Liver (tissue), 9 donors: Measurements from ENCODE around the gene SYNGR3. TPM values are rescaled to one million over a fixed set of nuclear protein-coding genes. Genes with fewer than 3 reads are reported as not detected.
"Not testable (repeated sequence)": the region's sequence is repeated elsewhere in the genome, so short reads cannot be mapped to it uniquely, and the experiment has no call there.

Source experiments
- DNase-seq: peaks from one replicate; pipeline ENCODE4 v3.0.0-alpha.2; 2017; ENCODE audit warnings: low spot score
- H3K27ac ChIP-seq, 2 donors: one replicate each; pipeline ENCODE4 v1.7.0; 2013; ENCODE audit warnings: inconsistent platforms in 2 of 2, low read length in 2 of 2, control low read depth in 1 of 2, low read depth in 1 of 2, mild to moderate bottlenecking in 1 of 2
- H3K27me3 ChIP-seq, 4 donors: one replicate each; pipeline versions ENCODE4 v1.6.1 to v1.7.0; 2013; ENCODE audit warnings: low read length in 3 of 4, inconsistent platforms in 1 of 4, mild to moderate bottlenecking in 1 of 4, moderate library complexity in 1 of 4; ENCODE audit not compliant: control insufficient read depth in 4 of 4, insufficient read depth in 4 of 4
- H3K36me3 ChIP-seq, 4 donors: one replicate each; pipeline versions ENCODE4 v1.6.1 to v1.7.0; 2013; ENCODE audit warnings: low read length in 3 of 4, mild to moderate bottlenecking in 3 of 4, low read depth in 1 of 4, moderate library complexity in 1 of 4; ENCODE audit not compliant: control insufficient read depth in 4 of 4, insufficient read depth in 3 of 4
- H3K4me1 ChIP-seq, 4 donors: one replicate each; pipeline versions ENCODE4 v1.6.1 to v1.7.0; 2013; ENCODE audit warnings: low read length in 3 of 4, mild to moderate bottlenecking in 3 of 4, moderate library complexity in 1 of 4; ENCODE audit not compliant: control insufficient read depth in 4 of 4, insufficient read depth in 4 of 4
- H3K4me3 ChIP-seq, 3 donors: one replicate each; pipeline versions ENCODE4 v1.6.1 to v1.7.0; 2013; ENCODE audit warnings: low read length in 3 of 3, control low read depth in 1 of 3, low read depth in 1 of 3, mild to moderate bottlenecking in 1 of 3
- H3K9ac ChIP-seq, 2 donors: one replicate each; pipeline ENCODE4 v1.7.0; 2013; ENCODE audit warnings: low read length in 2 of 2, mild to moderate bottlenecking in 2 of 2, moderate library complexity in 2 of 2, control low read depth in 1 of 2, low read depth in 1 of 2
- H3K9me3 ChIP-seq, 4 donors: one replicate each; pipeline versions ENCODE4 v1.6.1 to v1.7.0; 2013; ENCODE audit warnings: low read length in 3 of 4; ENCODE audit not compliant: control insufficient read depth in 4 of 4
- CTCF ChIP-seq: fragments of 150-350 bp; IDR thresholded peaks from 2 replicates; pipeline ENCODE4 v1.5.1; 2017; ENCODE audit warnings: improper control_type of control experiment, low read depth, low read length; ENCODE audit not compliant: missing input control
- FOXA2 ChIP-seq: IDR thresholded peaks from 2 replicates; pipeline ENCODE4 v1.6.1; 2016; ENCODE audit warnings: antibody characterized with exemption
- GABPA ChIP-seq, 2 donors: IDR thresholded peaks in 1 of 2; conservative IDR thresholded peaks in 1 of 2; 2 replicates each; pipeline ENCODE4 v1.6.1; 2016; ENCODE audit warnings: antibody characterized with exemption in 2 of 2, mild to moderate bottlenecking in 1 of 2, moderate library complexity in 1 of 2
- YY1 ChIP-seq: IDR thresholded peaks from 2 replicates; pipeline ENCODE4 v1.6.1; 2016; ENCODE audit warnings: antibody characterized with exemption, mild to moderate bottlenecking
- ZBTB33 ChIP-seq: IDR thresholded peaks from 2 replicates; pipeline ENCODE4 v1.6.1; 2016; ENCODE audit warnings: antibody characterized with exemption
- WGBS: extraction: QIAGEN DNeasy Blood & Tissue Kit; methylation state at CpG from one replicate; pipeline ENCODE4 v1.1.7; 2013; 5-methylcytosine and 5-hydroxymethylcytosine counted together
- polyA plus RNA-seq, 2 donors: library from polyadenylated mRNA; stranded (reverse) in 1 of 2; unstranded in 1 of 2; fragments of 200-250 nt in 1 of 2; fragments of >200 nt in 1 of 2; fragmentation: Nextera tagmentation in 1 of 2; extraction: Ambion mirVana in 1 of 2; gene quantifications; one replicate each; pipeline versions ENCODE4 v1.2.1 to v1.2.3, GENCODE V29; 2013 to 2015
- total RNA-seq, 2 donors: library from RNA; depleted of rRNA; stranded (reverse); fragments of >200 nt; gene quantifications; one replicate each; pipeline ENCODE4 v1.2.3, GENCODE V29; 2014
- donor health status: healthy.
- donor health status: healthy.
- donor health status: healthy.
- donor health status: healthy.
- donor health status: healthy.

The SYNGR3 gene
- total and polyA plus RNA-seq, 4 donors, result 0.09 to 0.47 (median 0.17) TPM; not detected in 1

GRCh38 chr16:1960665-1961630 lies 28.8 kb upstream of the SYNGR3 start:
- peaks cover 0 to 26% (median 7%) of the 10 kb centered on the region in 4 donors for H3K36me3 ChIP-seq
- WGBS, result 70% methylated on average over 20 of the region's 20 CpGs
- H3K9me3 ChIP-seq, result no peaks in the 10 kb centered on the region
- DNase-seq, result no peak
- peak overlapping the region in 1 of 3 donors; percentile 80 for H3K4me3 ChIP-seq
- H3K9ac ChIP-seq, result no peak overlapping the region
- no peak for TF ChIP-seq GABPA (IDR thresholded peaks at IDR 0.05 in 1 of 2, conservative IDR thresholded peaks at IDR 0.05 in 1 of 2)
- H3K4me1 ChIP-seq, result peaks cover 7 to 37% (median 29%) of the 10 kb centered on the region in 4 donors
- H3K27ac ChIP-seq, result no peak overlapping the region
- H3K27me3 ChIP-seq, result no peaks in the 10 kb centered on the region

- H3K9me3 ChIP-seq, result no peaks in the 10 kb centered on the region
- H3K4me1 ChIP-seq, result peaks cover 7 to 38% (median 30%) of the 10 kb centered on the region in 4 donors
- DNase-seq, result no peak
- H3K36me3 ChIP-seq, result peaks cover 0 to 26% (median 7%) of the 10 kb centered on the region in 4 donors
- TF ChIP-seq YY1 (no peak), CTCF (no peak), FOXA2 (no peak), ZBTB33 (no peak)
- H3K4me3 ChIP-seq, result no peak overlapping the region
- 71% methylated on average over 6 of the region's 6 CpGs for WGBS
- no peak overlapping the region for H3K9ac ChIP-seq
- H3K27me3 ChIP-seq, result no peaks in the 10 kb centered on the region
- no peak overlapping the region for H3K27ac ChIP-seq
Measured at GRCh38 chr16:1961651-1962067, 28.1 kb upstream of the SYNGR3 start.

GRCh38 chr16:1962161-1963153 lies 27.3 kb upstream of the SYNGR3 start:
- Histone ChIP-seq H3K36me3 (peaks cover 0 to 26% (median 7%) of the 10 kb centered on the region in 4 donors), H3K4me1 (peaks cover 7 to 38% (median 30%) of the 10 kb centered on the region in 4 donors)
- not testable (repeated sequence) for H3K9ac ChIP-seq, DNase-seq, H3K27ac ChIP-seq, H3K4me3 ChIP-seq, H3K27me3 ChIP-seq, H3K9me3 ChIP-seq
- WGBS, result 87% methylated on average over 37 of the region's 37 CpGs
